DMS153 treated with DMSO at 0.1 percent for 48 hours (cell line): ENCODE measurements around the gene ACTR2.
"Not testable (repeated sequence)": the region's sequence is repeated elsewhere in the genome, so short reads cannot be mapped to it uniquely, and the experiment has no call there.

Experiments used
- DNase-seq: peaks from one replicate; lab custom pipeline; 2025; ENCODE audit not compliant: unreplicated experiment; lab: John Stamatoyannopoulos, UW

Gene ACTR2

GRCh38 chr2:65227456-65228262, at the start of gene ACTR2:
Gene ACTR2, plus strand, starts transcription at chr2:65227831. Its CDS starts 79 bp downstream, at chr2:65227910.
- peak; percentile 95 for DNase-seq

GRCh38 chr2:65182570-65182969, 45.1 kb upstream of the ACTR2 start:
- no peak for DNase-seq

- DNase-seq = not testable (repeated sequence)
Measured at GRCh38 chr2:65183406-65183805, 44.2 kb upstream of the ACTR2 start.

GRCh38 chr2:65185012-65185411, 42.6 kb upstream of the ACTR2 start:
- DNase-seq = no peak

- DNase-seq = no peak
Measured at GRCh38 chr2:65186093-65186868, 41.4 kb upstream of the ACTR2 start.

GRCh38 chr2:65186872-65187851, 40.5 kb upstream of the ACTR2 start:
- DNase-seq = peak; percentile 50

- DNase-seq = no peak
Measured at GRCh38 chr2:65193446-65193845, 34.2 kb upstream of the ACTR2 start.

GRCh38 chr2:65198737-65199136, 28.9 kb upstream of the ACTR2 start:
- no peak for DNase-seq

- no peak for DNase-seq
Measured at GRCh38 chr2:65199166-65199565, 28.5 kb upstream of the ACTR2 start.

- no peak for DNase-seq
Measured at GRCh38 chr2:65199891-65200290, 27.7 kb upstream of the ACTR2 start.

GRCh38 chr2:65204461-65205210, 23.0 kb upstream of the ACTR2 start:
- no peak for DNase-seq

GRCh38 chr2:65212115-65212514, 15.5 kb upstream of the ACTR2 start:
- DNase-seq = no peak

GRCh38 chr2:65212619-65213018, 15.0 kb upstream of the ACTR2 start:
- no peak for DNase-seq

GRCh38 chr2:65213035-65213434, 14.6 kb upstream of the ACTR2 start:
- DNase-seq = no peak

- no peak for DNase-seq
Measured at GRCh38 chr2:65214361-65214760, 13.3 kb upstream of the ACTR2 start.

GRCh38 chr2:65214843-65215242, 12.8 kb upstream of the ACTR2 start:
- no peak for DNase-seq

- no peak for DNase-seq
Measured at GRCh38 chr2:65215946-65216345, 11.7 kb upstream of the ACTR2 start.

GRCh38 chr2:65220432-65221131, 7.0 kb upstream of the ACTR2 start:
- DNase-seq = no peak

- DNase-seq = not testable (repeated sequence)
Measured at GRCh38 chr2:65221275-65221674, 6.4 kb upstream of the ACTR2 start.

GRCh38 chr2:65227020-65227455, 593 bp upstream of the ACTR2 start:
- DNase-seq = no peak
